AG09319 (cell line): ENCODE data around the gene KIZ.

Experiments used
- DNase-seq: peaks from one replicate; pipeline ENCODE4 v3.0.0-alpha.2; 2010; ENCODE audit warnings: low read depth; ENCODE audit errors: extremely low read depth
- CTCF ChIP-seq: IDR thresholded peaks from 2 replicates; pipeline ENCODE4 v1.5.1; 2011; ENCODE audit warnings: low read depth, mild to moderate bottlenecking, inconsistent platforms, low read length, moderate library complexity

Gene KIZ

GRCh38 chr20:21294755-21295154 is 168.9 kb downstream of the KIZ start:
- TF ChIP-seq CTCF: no peak
- DNase-seq: no peak
